T-helper 2 cell treated with Interferon-gamma antibody and Interleukin-4, amounts not matched to agents 5 μg/mL and 100 μg/mL, for 36 hours (primary cell): ENCODE measurements around the gene MFAP2.

Source experiments
- DNase-seq: peaks from one replicate; pipeline ENCODE4 v3.0.0; 2021; ENCODE audit warnings: low spot score
- H3K27ac Mint-ChIP-seq: one replicate; pipeline ENCODE4 v1.8.0; 2021; ENCODE audit warnings: mild to moderate bottlenecking, mixed read lengths
- H3K27me3 Mint-ChIP-seq: one replicate; pipeline ENCODE4 v1.8.0; 2021; ENCODE audit warnings: low read depth, mixed read lengths
- H3K36me3 Mint-ChIP-seq: one replicate; pipeline ENCODE4 v1.8.0; 2021; ENCODE audit warnings: low read depth, mixed read lengths
- H3K4me1 Mint-ChIP-seq: one replicate; pipeline ENCODE4 v1.8.0; 2021; ENCODE audit warnings: low read depth, mixed read lengths
- H3K4me3 Mint-ChIP-seq: one replicate; pipeline ENCODE4 v1.8.0; 2022; ENCODE audit warnings: mild to moderate bottlenecking, moderate library complexity, mixed read lengths
- H3K9me3 Mint-ChIP-seq: one replicate; pipeline ENCODE4 v1.8.0; 2021; ENCODE audit warnings: mixed read lengths

The MFAP2 gene

GRCh38 chr1:16998589-16998988, 18.2 kb upstream of the MFAP2 start:
- no peaks in the 10 kb centered on the region for H3K4me1 Mint-ChIP-seq

DNA sequence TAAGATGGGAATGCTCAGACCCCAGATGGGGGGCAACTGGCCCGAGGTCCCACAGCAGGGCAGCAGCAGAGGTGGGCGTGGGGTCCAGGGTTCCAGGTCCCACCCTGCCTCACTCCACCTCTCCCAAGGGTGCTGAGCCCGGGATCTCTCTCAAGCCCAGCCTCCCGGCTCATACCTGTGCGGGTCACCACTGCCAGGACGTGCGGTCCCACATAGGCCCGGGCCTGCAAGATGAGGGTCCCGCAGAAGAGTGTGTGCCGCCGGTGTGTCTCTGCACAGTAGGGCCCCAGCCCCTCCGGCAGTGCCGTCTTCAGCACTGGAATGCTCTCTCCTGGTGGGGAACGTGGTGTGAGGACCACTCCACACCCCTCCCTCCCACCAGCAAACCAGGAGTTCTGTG, 16.4 kb upstream of the MFAP2 start:
- Mint-ChIP-seq H3K4me1 (no peaks in the 10 kb centered on the region), H3K36me3 (peaks cover 3% of the 10 kb centered on the region), H3K4me3 (no peak overlapping the region), H3K27ac (no peak overlapping the region), H3K27me3 (no peaks in the 10 kb centered on the region), H3K9me3 (no peaks in the 10 kb centered on the region)
- DNase-seq, result no peak

More at GRCh38 chr1:16998589-16998988, 18.2 kb upstream of the MFAP2 start:
- no peak for DNase-seq
- no peaks in the 10 kb centered on the region for H3K27me3 Mint-ChIP-seq
- H3K9me3 Mint-ChIP-seq, result no peaks in the 10 kb centered on the region
- no peak overlapping the region for H3K27ac Mint-ChIP-seq
- H3K4me3 Mint-ChIP-seq, result no peak overlapping the region
- H3K36me3 Mint-ChIP-seq, result peaks cover 3% of the 10 kb centered on the region

- Mint-ChIP-seq H3K36me3 (peaks cover 3% of the 10 kb centered on the region), H3K4me1 (no peaks in the 10 kb centered on the region), H3K27ac (no peak overlapping the region), H3K4me3 (no peak overlapping the region), H3K27me3 (no peaks in the 10 kb centered on the region), H3K9me3 (no peaks in the 10 kb centered on the region)
- no peak for DNase-seq
Measured at GRCh38 chr1:16993521-16994038, 13.2 kb upstream of the MFAP2 start.

GRCh38 chr1:16992675-16993074, 12.3 kb upstream of the MFAP2 start:
- H3K36me3 Mint-ChIP-seq, result peaks cover 3% of the 10 kb centered on the region
- DNase-seq, result no peak
- no peaks in the 10 kb centered on the region for H3K4me1 Mint-ChIP-seq

DNA sequence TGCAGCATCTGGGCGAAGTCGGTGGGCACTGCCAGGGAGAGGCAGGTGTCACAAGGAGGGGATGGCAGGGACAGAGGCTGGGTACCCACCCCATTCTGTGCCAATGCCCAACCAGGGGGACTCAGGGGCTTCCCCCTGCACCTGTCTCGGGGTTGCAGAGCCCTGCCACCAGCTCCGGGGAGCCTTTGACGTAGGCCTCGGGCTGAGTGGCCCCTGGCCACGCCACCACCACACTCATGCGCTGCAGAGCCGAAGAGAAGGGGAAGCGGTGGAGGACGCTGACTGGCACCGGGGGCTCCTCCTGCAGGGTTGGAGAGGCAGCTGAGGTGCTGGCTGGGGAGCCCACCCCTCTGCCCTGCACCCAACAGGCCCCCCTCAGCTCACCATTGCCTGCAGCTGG, 11.7 kb upstream of the MFAP2 start:
- Mint-ChIP-seq H3K9me3 (no peaks in the 10 kb centered on the region), H3K27ac (no peak overlapping the region), H3K4me3 (no peak overlapping the region), H3K4me1 (no peaks in the 10 kb centered on the region), H3K27me3 (no peaks in the 10 kb centered on the region), H3K36me3 (peaks cover 3% of the 10 kb centered on the region)
- DNase-seq, result no peak

More at GRCh38 chr1:16992675-16993074, 12.3 kb upstream of the MFAP2 start:
- Mint-ChIP-seq H3K9me3 (no peaks in the 10 kb centered on the region), H3K27me3 (no peaks in the 10 kb centered on the region), H3K27ac (no peak overlapping the region), H3K4me3 (no peak overlapping the region)

DNA sequence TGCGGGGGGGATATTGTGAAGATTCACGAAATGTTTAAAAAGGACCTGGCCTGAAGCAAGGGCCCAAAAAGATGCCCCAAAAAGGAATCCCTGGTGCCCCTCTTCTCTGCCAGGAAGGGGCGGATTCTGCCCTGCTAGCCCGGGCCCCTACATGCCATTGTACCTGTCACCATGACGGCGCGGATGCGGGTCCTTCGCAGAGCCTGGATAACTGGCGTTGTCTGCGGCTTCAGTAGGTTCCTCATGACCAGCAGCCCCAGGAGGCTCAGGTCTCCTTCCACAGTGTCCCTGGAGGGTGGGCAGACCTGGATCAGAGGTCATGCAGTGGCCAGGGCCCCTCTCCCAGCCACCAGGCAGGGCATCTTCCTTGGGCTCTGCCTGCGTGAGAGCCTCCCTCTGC, 11.2 kb upstream of the MFAP2 start:
- H3K4me1 Mint-ChIP-seq, result no peaks in the 10 kb centered on the region
- H3K36me3 Mint-ChIP-seq, result peaks cover 3% of the 10 kb centered on the region
- no peak overlapping the region for H3K4me3 Mint-ChIP-seq
- no peaks in the 10 kb centered on the region for H3K9me3 Mint-ChIP-seq
- H3K27me3 Mint-ChIP-seq, result no peaks in the 10 kb centered on the region
- H3K27ac Mint-ChIP-seq, result no peak overlapping the region
- no peak for DNase-seq

DNA sequence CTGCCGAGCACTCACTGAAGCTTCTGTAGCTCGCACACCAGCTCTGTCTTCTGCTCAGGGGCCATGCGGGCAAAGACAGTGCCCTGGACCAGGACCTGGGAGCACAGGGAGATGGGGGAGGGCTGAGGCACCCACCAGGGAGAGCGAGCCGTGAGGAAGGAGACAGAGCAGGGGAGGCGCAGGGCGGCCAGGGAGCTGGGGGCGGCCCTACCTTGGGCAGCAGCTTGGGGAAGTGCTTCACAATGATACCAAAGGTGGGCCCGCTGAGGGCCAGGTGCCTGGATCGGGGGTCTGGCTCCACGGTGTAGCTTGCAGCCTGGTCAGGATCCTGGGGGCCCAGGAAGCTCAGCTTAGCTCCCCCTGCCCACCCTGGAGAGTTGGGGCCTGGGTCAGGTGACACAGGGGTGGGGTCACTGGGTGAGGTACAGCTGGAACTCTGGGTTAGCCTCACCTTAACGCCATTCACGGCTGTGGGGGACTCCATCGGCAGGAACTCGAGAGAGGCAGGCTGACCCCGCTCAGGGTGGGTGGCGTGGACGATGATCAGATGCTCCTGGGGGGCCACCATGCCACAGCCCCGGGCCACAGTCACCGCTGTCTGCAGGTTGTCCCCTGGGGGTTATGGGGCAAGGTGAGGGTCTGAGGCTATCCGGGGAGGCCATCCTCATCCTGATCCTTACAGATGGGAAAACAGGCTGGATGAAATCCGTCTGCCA, 9.4 kb upstream of the MFAP2 start:
- Mint-ChIP-seq H3K4me1 (no peaks in the 10 kb centered on the region), H3K27ac (no peak overlapping the region), H3K9me3 (no peaks in the 10 kb centered on the region), H3K36me3 (peaks cover 9% of the 10 kb centered on the region), H3K27me3 (no peaks in the 10 kb centered on the region), H3K4me3 (no peak overlapping the region)
- DNase-seq, result no peak

DNA sequence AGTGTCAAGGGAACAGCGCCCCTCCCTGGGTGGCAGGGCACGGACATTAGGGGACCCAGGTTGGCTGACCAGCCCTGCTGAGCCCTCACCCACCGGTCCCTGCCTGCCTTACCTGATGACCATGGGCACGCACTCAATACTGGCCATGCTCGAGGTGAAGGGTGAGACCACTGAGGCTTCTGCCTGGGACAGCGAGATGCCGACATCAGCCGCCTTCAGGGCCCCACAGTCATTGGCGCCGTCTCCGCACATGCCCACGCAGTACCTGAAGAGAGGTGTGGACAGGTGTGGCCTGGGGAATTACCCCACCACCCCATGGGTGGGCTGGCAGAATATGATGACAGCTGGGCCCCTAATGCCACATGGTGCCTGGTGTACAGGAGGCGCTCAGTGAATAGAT, 7.8 kb upstream of the MFAP2 start:
- Mint-ChIP-seq H3K4me3 (no peak overlapping the region), H3K27me3 (peaks cover 2% of the 10 kb centered on the region), H3K9me3 (no peaks in the 10 kb centered on the region), H3K4me1 (no peaks in the 10 kb centered on the region), H3K36me3 (peaks cover 9% of the 10 kb centered on the region), H3K27ac (no peak overlapping the region)
- DNase-seq, result no peak

DNA sequence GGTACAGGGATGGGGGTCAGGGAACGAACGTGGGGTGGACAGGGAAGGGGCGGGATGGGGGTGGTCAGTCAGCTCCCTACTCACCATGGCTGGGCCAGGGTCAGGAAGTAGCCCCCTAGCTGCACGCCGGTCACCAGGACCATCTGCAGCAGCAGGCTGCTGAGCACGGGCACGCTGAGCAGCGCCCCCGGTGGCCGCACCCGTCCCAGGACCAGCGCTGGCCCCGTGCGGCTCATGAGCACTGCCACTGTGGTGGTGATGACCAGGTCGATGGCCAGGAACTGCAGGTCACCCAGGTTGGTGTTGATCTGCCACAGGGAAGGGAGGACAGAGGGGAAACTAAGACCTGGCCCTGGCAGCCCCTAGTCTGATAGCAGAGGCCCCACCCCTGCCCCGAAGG, 6.5 kb upstream of the MFAP2 start:
- no peak overlapping the region for H3K27ac Mint-ChIP-seq
- H3K4me1 Mint-ChIP-seq, result no peaks in the 10 kb centered on the region
- H3K36me3 Mint-ChIP-seq, result peaks cover 9% of the 10 kb centered on the region
- H3K4me3 Mint-ChIP-seq, result no peak overlapping the region
- no peak for DNase-seq
- peaks cover 8% of the 10 kb centered on the region for H3K27me3 Mint-ChIP-seq
- no peaks in the 10 kb centered on the region for H3K9me3 Mint-ChIP-seq

GRCh38 chr1:16986560-16986959, 6.1 kb upstream of the MFAP2 start:
- H3K9me3 Mint-ChIP-seq, result no peaks in the 10 kb centered on the region
- no peak overlapping the region for H3K4me3 Mint-ChIP-seq
- no peak for DNase-seq
- no peaks in the 10 kb centered on the region for H3K4me1 Mint-ChIP-seq
- H3K27me3 Mint-ChIP-seq, result peaks cover 11% of the 10 kb centered on the region
- H3K27ac Mint-ChIP-seq, result no peak overlapping the region
- peaks cover 9% of the 10 kb centered on the region for H3K36me3 Mint-ChIP-seq

GRCh38 chr1:16986113-16986512, 5.7 kb upstream of the MFAP2 start:
- no peak for DNase-seq
- H3K27ac Mint-ChIP-seq, result no peak overlapping the region
- H3K4me3 Mint-ChIP-seq, result no peak overlapping the region
- H3K36me3 Mint-ChIP-seq, result peaks cover 6% of the 10 kb centered on the region
- H3K27me3 Mint-ChIP-seq, result peaks cover 15% of the 10 kb centered on the region
- no peaks in the 10 kb centered on the region for H3K4me1 Mint-ChIP-seq
- H3K9me3 Mint-ChIP-seq, result no peaks in the 10 kb centered on the region

GRCh38 chr1:16984717-16985116, 4.3 kb upstream of the MFAP2 start:
- Mint-ChIP-seq H3K36me3 (peaks cover 5% of the 10 kb centered on the region), H3K9me3 (no peaks in the 10 kb centered on the region), H3K27ac (no peak overlapping the region), H3K4me1 (peaks cover 3% of the 10 kb centered on the region), H3K27me3 (peaks cover 25% of the 10 kb centered on the region), H3K4me3 (no peak overlapping the region)
- DNase-seq, result no peak

- Mint-ChIP-seq H3K4me1 (peaks cover 3% of the 10 kb centered on the region), H3K27me3 (peaks cover 31% of the 10 kb centered on the region), H3K4me3 (no peak overlapping the region), H3K36me3 (peaks cover 5% of the 10 kb centered on the region), H3K9me3 (no peaks in the 10 kb centered on the region), H3K27ac (no peak overlapping the region)
- DNase-seq, result no peak
Measured at GRCh38 chr1:16983649-16984048, 3.2 kb upstream of the MFAP2 start.

DNA sequence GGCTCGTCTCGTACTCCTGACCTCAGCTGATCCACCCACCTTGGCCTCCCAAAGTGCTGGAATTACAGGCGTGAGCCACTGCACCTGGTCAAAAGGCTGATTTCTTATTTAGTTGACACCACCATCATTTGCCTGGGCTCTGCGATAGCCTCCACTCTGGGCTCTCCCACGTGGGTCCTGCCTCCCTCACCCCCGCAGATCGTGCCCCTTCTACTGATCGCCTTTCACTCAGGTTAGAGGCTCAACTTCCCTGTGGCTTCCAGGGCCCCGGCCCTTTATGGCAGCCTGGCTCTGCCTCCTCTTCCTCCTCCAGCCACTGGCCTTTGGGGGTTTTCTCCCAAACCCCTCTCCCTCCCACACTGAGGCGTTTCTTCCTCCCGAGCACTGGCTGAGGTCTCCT, 2.5 kb upstream of the MFAP2 start:
- peaks cover 3% of the 10 kb centered on the region for H3K4me1 Mint-ChIP-seq
- no peak overlapping the region for H3K4me3 Mint-ChIP-seq
- peaks cover 31% of the 10 kb centered on the region for H3K27me3 Mint-ChIP-seq
- no peak for DNase-seq
- no peak overlapping the region for H3K27ac Mint-ChIP-seq
- peaks cover 5% of the 10 kb centered on the region for H3K36me3 Mint-ChIP-seq
- H3K9me3 Mint-ChIP-seq, result no peaks in the 10 kb centered on the region
